Heart left ventricle (tissue), 13 donors: ENCODE data around the gene ANKRD11.
"Not testable (repeated sequence)": the region's sequence is repeated elsewhere in the genome, so short reads cannot be mapped to it uniquely, and the experiment has no call there.

Experiments
- POLR2A ChIP-seq, 2 donors: fragments of 450-650 bp; IDR thresholded peaks; one replicate each; pipeline ENCODE4 v1.6.1; 2017; ENCODE audit warnings: antibody characterized with exemption in 2 of 2, mild to moderate bottlenecking in 2 of 2, moderate library complexity in 2 of 2
- TF ChIP-seq, protein P1 (sequence below), 12 donors: fragments of 200-600 bp; sonication (generic) in 4 of 12; IDR thresholded peaks; one replicate each; pipeline versions ENCODE4 v1.5.0 to v1.8.0; 2018 to 2022; ENCODE audit warnings: antibody characterized with exemption in 12 of 12, mild to moderate bottlenecking in 5 of 12
- donor health status: ischemic (EF 13 %, LVEDD 7.1; RV severe dilation, severe dysfunction).
- donor health status: DM: no; HTN: yes; CAD: no.
- donor health status: DM: no; HTN: no; CAD: no.
- donor health status: ischemic (EF 25% LVEDD 6.9; RV normal size, moderate dysfunction).
- donor health status: ischemic (EF 25% LVEDD 5.7; RV mildly dilated, moderate dysfunction).
- donor health status: ischemic (EF 35%, LVEDD 5.7; RV mildly dilated, moderate dysfunction).
- donor health status: nonischemic (EF 11% LVEDD 7.7; RV severe dilation, severe dysfunction).
- donor health status: DM: yes; HTN: yes; CAD: no.
- donor health status: PGD.
- donor health status: ischemic (EF 29% LVEDD 5.4; RV normal size, mild dysfunction).
- donor health status: nonischemic (EF 23%, LVEDD 6.1; RV moderate dilation, normal function).

DNA sequence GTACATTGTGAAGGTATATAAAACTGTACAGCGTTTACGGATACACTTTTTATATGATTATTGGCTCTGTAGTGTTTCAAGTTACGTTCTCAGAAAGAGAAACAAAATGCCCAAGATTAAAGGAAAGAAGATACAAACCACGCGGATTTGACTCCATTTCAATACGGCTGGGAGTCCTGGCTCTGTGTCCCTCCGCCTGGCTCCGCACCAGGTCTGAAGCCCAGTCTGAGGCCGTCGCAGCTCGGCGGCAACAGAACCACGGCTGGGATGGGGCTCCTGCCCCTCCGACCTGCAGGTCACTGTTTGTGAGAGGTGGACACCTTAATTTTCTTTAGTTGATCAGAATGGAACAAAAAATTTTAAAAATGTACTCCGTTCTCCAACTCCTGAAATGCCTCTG is 222.6 kb downstream of the ANKRD11 start:
- TF ChIP-seq, protein P1, sequence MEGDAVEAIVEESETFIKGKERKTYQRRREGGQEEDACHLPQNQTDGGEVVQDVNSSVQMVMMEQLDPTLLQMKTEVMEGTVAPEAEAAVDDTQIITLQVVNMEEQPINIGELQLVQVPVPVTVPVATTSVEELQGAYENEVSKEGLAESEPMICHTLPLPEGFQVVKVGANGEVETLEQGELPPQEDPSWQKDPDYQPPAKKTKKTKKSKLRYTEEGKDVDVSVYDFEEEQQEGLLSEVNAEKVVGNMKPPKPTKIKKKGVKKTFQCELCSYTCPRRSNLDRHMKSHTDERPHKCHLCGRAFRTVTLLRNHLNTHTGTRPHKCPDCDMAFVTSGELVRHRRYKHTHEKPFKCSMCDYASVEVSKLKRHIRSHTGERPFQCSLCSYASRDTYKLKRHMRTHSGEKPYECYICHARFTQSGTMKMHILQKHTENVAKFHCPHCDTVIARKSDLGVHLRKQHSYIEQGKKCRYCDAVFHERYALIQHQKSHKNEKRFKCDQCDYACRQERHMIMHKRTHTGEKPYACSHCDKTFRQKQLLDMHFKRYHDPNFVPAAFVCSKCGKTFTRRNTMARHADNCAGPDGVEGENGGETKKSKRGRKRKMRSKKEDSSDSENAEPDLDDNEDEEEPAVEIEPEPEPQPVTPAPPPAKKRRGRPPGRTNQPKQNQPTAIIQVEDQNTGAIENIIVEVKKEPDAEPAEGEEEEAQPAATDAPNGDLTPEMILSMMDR (IDR thresholded peaks at IDR 0.05) = not testable (repeated sequence)
- TF ChIP-seq POLR2A (IDR thresholded peaks at IDR 0.05) = not testable (repeated sequence)
